IMR-90 (cell line): Measurements from ENCODE around the gene RPS19. TPM values are rescaled to one million over a fixed set of nuclear protein-coding genes. Genes with fewer than 3 reads are reported as not detected.

Source experiments
- ATAC-seq: fragments of 200-7000 bp; cut with Tn5 transposase; 2 replicates; pipeline ENCODE4 v1.9.1; 2020; ENCODE audit warnings: low read depth, mild to moderate bottlenecking, moderate library complexity
- BruUV-seq: library from RNA; stranded (reverse); fragments of 400-500 nt; replicated peaks from 2 replicates; lab custom pipeline; 2021; lab: Mats Ljungman, UMichigan
- CTCF ChIA-PET: fragments of 300-600 bp; formaldehyde crosslinking; extraction: SDS; loops from one replicate; lab custom pipeline; 2021; ENCODE audit warnings: antibody characterized with exemption; lab: Yijun Ruan, JAX
- POLR2A ChIA-PET: fragments of 300-600 bp; sonication (Branson Sonifier 250); formaldehyde crosslinking; loops from one replicate; lab custom pipeline; 2022; ENCODE audit warnings: antibody characterized with exemption; ENCODE audit not compliant: unreplicated experiment; lab: Charles Lee
- DNase-seq: peaks from one replicate; pipeline ENCODE4 v3.0.0; 2013
- H2AFZ ChIP-seq: replicated peaks from 2 replicates; pipeline ENCODE3; 2013; ENCODE audit warnings: low read length, mild to moderate bottlenecking; ENCODE audit not compliant: poor library complexity
- H2AK5ac ChIP-seq: 2 replicates; pipeline ENCODE4 v1.6.1; 2013; ENCODE audit warnings: low read depth, low read length, inconsistent platforms
- H2AK9ac ChIP-seq: replicated peaks from 2 replicates; pipeline ENCODE3; 2013; ENCODE audit warnings: mild to moderate bottlenecking, low read depth, low read length, moderate library complexity; ENCODE audit not compliant: poor library complexity
- H2BK120ac ChIP-seq: 2 replicates; pipeline ENCODE4 v1.6.1; 2013; ENCODE audit warnings: low read depth, low read length, inconsistent platforms
- H2BK15ac ChIP-seq: 3 replicates; pipeline ENCODE4 v1.6.1; 2013; ENCODE audit warnings: low read depth, low read length, inconsistent platforms
- H2BK20ac ChIP-seq: 2 replicates; pipeline ENCODE4 v1.6.1; 2013; ENCODE audit warnings: low read depth, mild to moderate bottlenecking, inconsistent platforms, low read length, moderate library complexity
- H2BK5ac ChIP-seq: 2 replicates; pipeline ENCODE4 v1.6.1; 2013; ENCODE audit warnings: mild to moderate bottlenecking, low read depth, low read length, inconsistent platforms; ENCODE audit not compliant: poor library complexity, severe bottlenecking
- H3K14ac ChIP-seq: replicated peaks from 2 replicates; pipeline ENCODE4 v1.6.1; 2013; ENCODE audit warnings: low read depth, low read length, inconsistent platforms
- H3K18ac ChIP-seq: 2 replicates; pipeline ENCODE4 v1.6.1; 2013; ENCODE audit warnings: low read depth, low read length, control low read depth
- H3K23ac ChIP-seq: 2 replicates; pipeline ENCODE4 v1.6.1; 2013; ENCODE audit warnings: low read depth, low read length, inconsistent platforms
- H3K27ac ChIP-seq: 2 replicates; pipeline ENCODE4 v1.5.1; 2013; ENCODE audit warnings: mild to moderate bottlenecking, control low read depth, low read length; ENCODE audit not compliant: insufficient read depth
- H3K27me3 ChIP-seq: 2 replicates; pipeline ENCODE4 v1.6.1; 2013; ENCODE audit warnings: low read length; ENCODE audit not compliant: control insufficient read depth, insufficient read depth
- H3K36me3 ChIP-seq: 2 replicates; pipeline ENCODE4 v1.6.1; 2013; ENCODE audit warnings: low read length, mixed read lengths; ENCODE audit not compliant: control insufficient read depth, insufficient read depth
- H3K4ac ChIP-seq: 2 replicates; pipeline ENCODE4 v1.6.1; 2013; ENCODE audit warnings: low read depth, low read length, inconsistent platforms
- H3K4me1 ChIP-seq: 2 replicates; pipeline ENCODE4 v1.6.1; 2013; ENCODE audit warnings: low read length, mixed read lengths; ENCODE audit not compliant: control insufficient read depth, insufficient read depth
- H3K4me2 ChIP-seq: 2 replicates; pipeline ENCODE4 v1.6.1; 2013; ENCODE audit warnings: low read depth, mild to moderate bottlenecking, control low read depth, low read length, moderate library complexity
- H3K4me3 ChIP-seq: 2 replicates; pipeline ENCODE4 v1.5.1; 2013; ENCODE audit warnings: low read depth, mild to moderate bottlenecking, control low read depth, low read length, moderate library complexity; ENCODE audit not compliant: insufficient read depth
- H3K56ac ChIP-seq: 2 replicates; pipeline ENCODE4 v1.6.1; 2013; ENCODE audit warnings: low read length, inconsistent platforms; ENCODE audit not compliant: insufficient read depth; ENCODE audit errors: extremely low read depth
- H3K79me1 ChIP-seq, 2 experiments: 2 replicates each; pipeline ENCODE4 v1.6.1; 2013; ENCODE audit warnings: low read length in 2 of 2, inconsistent platforms in 1 of 2, low read depth in 1 of 2
- H3K9ac ChIP-seq: 2 replicates; pipeline ENCODE4 v1.6.1; 2013; ENCODE audit warnings: low read depth, low read length, control low read depth
- H3K9me1 ChIP-seq: 2 replicates; pipeline ENCODE4 v1.6.1; 2013; ENCODE audit warnings: low read length, inconsistent platforms; ENCODE audit not compliant: insufficient read depth
- H3K9me3 ChIP-seq: 2 replicates; pipeline ENCODE4 v1.6.1; 2013; ENCODE audit warnings: low read length; ENCODE audit not compliant: control insufficient read depth, insufficient read depth
- H4K20me1 ChIP-seq: 2 replicates; pipeline ENCODE4 v1.6.1; 2013; ENCODE audit warnings: low read length, inconsistent platforms; ENCODE audit not compliant: insufficient read depth
- H4K5ac ChIP-seq: 2 replicates; pipeline ENCODE4 v1.6.1; 2013; ENCODE audit warnings: mild to moderate bottlenecking, low read depth, low read length, control low read depth
- H4K8ac ChIP-seq, 2 experiments: 2 replicates each; pipeline ENCODE4 v1.6.1; 2013; ENCODE audit warnings: low read depth in 2 of 2, low read length in 2 of 2, control low read depth in 1 of 2, inconsistent platforms in 1 of 2
- H4K91ac ChIP-seq: 2 replicates; pipeline ENCODE4 v1.6.1; 2013; ENCODE audit warnings: low read depth, low read length, inconsistent platforms; ENCODE audit not compliant: insufficient read depth
- BHLHE40 ChIP-seq: fragments of 150-350 bp; IDR thresholded peaks from 2 replicates; pipeline ENCODE4 v1.6.1; 2016; ENCODE audit warnings: mild to moderate bottlenecking, low read depth, low read length
- CEBPB ChIP-seq: IDR thresholded peaks from 2 replicates; pipeline ENCODE4 v1.6.1; 2012; ENCODE audit warnings: low read depth, low read length, improper control_type of control experiment
- CHD1 ChIP-seq: IDR thresholded peaks from 2 replicates; pipeline ENCODE4 v1.6.1; 2012; ENCODE audit warnings: low read depth, low read length, improper control_type of control experiment
- MAFK ChIP-seq: IDR thresholded peaks from 2 replicates; pipeline ENCODE4 v1.6.1; 2012; ENCODE audit warnings: low read depth, low read length, improper control_type of control experiment
- MAZ ChIP-seq: IDR thresholded peaks from 2 replicates; pipeline ENCODE4 v1.6.1; 2012; ENCODE audit warnings: low read depth, mild to moderate bottlenecking, low read length, improper control_type of control experiment, moderate library complexity, borderline replicate concordance
- MXI1 ChIP-seq: IDR thresholded peaks from 2 replicates; pipeline ENCODE4 v1.6.1; 2012; ENCODE audit warnings: low read depth, mild to moderate bottlenecking, low read length, moderate library complexity, borderline replicate concordance
- NFE2L2 ChIP-seq: fragments of 150-350 bp; IDR thresholded peaks from 2 replicates; pipeline ENCODE4 v1.6.1; 2016; ENCODE audit warnings: low read depth, mild to moderate bottlenecking, low read length
- POLR2A ChIP-seq: IDR thresholded peaks from 2 replicates; pipeline ENCODE4 v1.6.1; 2012; ENCODE audit warnings: mild to moderate bottlenecking, low read depth, low read length
- RCOR1 ChIP-seq: IDR thresholded peaks from 2 replicates; pipeline ENCODE4 v1.6.1; 2012; ENCODE audit warnings: mild to moderate bottlenecking, low read length, improper control_type of control experiment; ENCODE audit not compliant: insufficient replicate concordance
- RFX5 ChIP-seq: IDR thresholded peaks from 2 replicates; pipeline ENCODE4 v1.8.0; 2012; ENCODE audit warnings: low read depth, mild to moderate bottlenecking, low read length, moderate library complexity
- WGBS, 2 experiments: methylation state at CpG; one replicate each; pipeline versions ENCODE4 v1.1.5 to v1.1.7; 2013; ENCODE audit warnings: missing lambda C conversion rate in 2 of 2; ENCODE audit not compliant: insufficient read length in 1 of 2; ENCODE audit errors: extremely low coverage in 2 of 2; 5-methylcytosine and 5-hydroxymethylcytosine counted together
- dilution Hi-C: fragments of 300-500 bp; cut with HindIII; formaldehyde crosslinking; loops from one replicate; pipeline ENCODE4 v1.14.3; 2018; ENCODE audit warnings: low sequenced_read_pairs; ENCODE audit not compliant: unreplicated experiment
- in situ Hi-C: fragments of 300-500 bp; cut with MboI; formaldehyde crosslinking; loops from 3 replicates; pipeline ENCODE4 v1.14.3; 2019; ENCODE audit warnings: low sequenced_read_pairs, inconsistent platforms, mixed read lengths
- intact Hi-C: fragments of 100-400 bp; cut with micrococcal nuclease; formaldehyde crosslinking; loops from 2 replicates; pipeline ENCODE4 v1.10.0; 2022
- polyA plus RNA-seq, 3 experiments: library from polyadenylated mRNA; depleted of rRNA; stranded (reverse); fragments of >200 nt; gene quantifications; 2 replicates each; pipeline ENCODE4 v1.2.3, GENCODE V29; 2012; ENCODE audit warnings: low replicate concordance in 1 of 3
- total RNA-seq: library from RNA; depleted of rRNA; stranded (reverse); fragments of >200 nt; gene quantifications from 2 replicates; pipeline ENCODE4 v1.2.3, GENCODE V29; 2012
- TF ChIP-seq, protein P1 (sequence below): fragments of 150-350 bp; IDR thresholded peaks from 2 replicates; pipeline ENCODE4 v1.6.1; 2016; ENCODE audit warnings: low read depth, mild to moderate bottlenecking, low read length, moderate library complexity, borderline replicate concordance
- TF ChIP-seq, protein P2 (sequence below): conservative IDR thresholded peaks from 2 replicates; pipeline ENCODE4 v1.5.1; 2012; ENCODE audit warnings: mild to moderate bottlenecking, low read depth, low read length, improper control_type of control experiment
- TF ChIP-seq, protein P3 (sequence below): fragments of 150-350 bp; IDR thresholded peaks from 2 replicates; pipeline ENCODE4 v1.6.1; 2017; ENCODE audit warnings: mild to moderate bottlenecking, antibody characterized with exemption, low read length, low read depth

RPS19 gene
- total and polyA plus RNA-seq, 2 of the 4 experiments (the other 2 are of a cell fraction), result 230 to 3,988 TPM

DNA sequence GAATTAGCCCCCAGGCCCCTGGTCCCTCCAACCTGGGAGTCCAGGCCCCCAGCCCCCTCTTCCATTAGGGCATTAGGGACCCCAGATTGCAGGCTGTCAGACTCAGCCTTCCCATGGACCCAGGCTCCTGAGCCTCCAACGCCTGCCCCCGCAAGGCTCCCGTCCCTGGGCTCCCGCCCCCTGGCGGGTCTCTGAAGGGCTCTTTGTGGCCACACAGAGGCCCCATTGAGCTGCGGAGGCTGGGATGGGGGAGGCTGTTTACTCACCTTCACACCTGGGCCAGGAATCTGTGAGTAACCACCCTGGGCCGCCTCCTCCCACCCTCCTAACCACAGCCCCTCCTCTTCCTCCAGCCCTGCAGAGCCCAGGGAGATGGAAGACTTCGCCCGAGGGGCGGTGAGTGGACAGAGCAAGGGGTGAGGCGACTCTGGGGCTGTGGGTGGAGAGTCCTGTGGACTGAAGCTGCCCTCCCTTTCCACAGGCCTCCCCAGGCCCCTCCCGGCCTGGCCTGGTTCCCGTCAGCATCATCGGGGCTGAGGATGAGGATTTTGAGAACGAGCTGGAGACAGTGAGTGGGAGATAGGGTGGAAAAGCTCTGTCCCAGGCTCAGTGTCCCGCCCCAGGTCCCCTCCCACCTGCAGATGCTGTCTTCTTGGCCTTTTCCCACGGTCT lies 27.8 kb downstream of the RPS19 start (continued):
- TF ChIP-seq POLR2A, result no peak

DNA sequence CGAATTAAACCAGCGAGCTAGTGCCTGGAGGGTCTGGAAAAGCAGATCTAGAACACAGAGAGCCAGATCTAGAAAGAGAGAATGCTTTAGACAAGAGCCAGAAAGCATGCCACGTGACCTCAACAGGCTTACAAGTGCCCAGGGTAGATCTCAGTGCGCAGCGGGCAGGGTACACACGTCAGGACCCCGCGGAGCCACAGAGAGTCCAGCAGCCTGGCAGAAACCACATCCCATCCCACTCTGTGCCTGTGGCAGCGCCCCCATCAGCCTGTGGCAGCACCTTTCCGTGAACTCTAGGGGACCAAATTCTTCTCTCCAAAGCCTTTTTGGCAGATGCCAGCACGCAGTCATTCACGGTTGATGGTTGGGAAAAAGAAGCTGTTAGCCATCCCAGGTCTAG lies 28.9 kb downstream of the RPS19 start:
- dilution Hi-C loops, result no loop called here
- Histone ChIP-seq H4K8ac (no peak overlapping the region), H3K4me3 (no peak overlapping the region), H2AFZ (no peak overlapping the region), H3K79me1 (peaks cover 35 to 64% of the 10 kb centered on the region in 2 experiments), H3K4ac (no peak overlapping the region), H3K23ac (no peak overlapping the region), H3K56ac (no peak overlapping the region), H3K27ac (no peak overlapping the region), H3K9me1 (peaks cover 11% of the 10 kb centered on the region), H2AK9ac (no peak overlapping the region), H3K18ac (no peak overlapping the region), H3K4me1 (peaks cover 8% of the 10 kb centered on the region), H3K9me3 (no peaks in the 10 kb centered on the region), H2AK5ac (no peak overlapping the region), H4K91ac (no peak overlapping the region), H3K14ac (no peak overlapping the region), H4K20me1 (peaks cover 37% of the 10 kb centered on the region), H3K36me3 (peaks cover 35% of the 10 kb centered on the region), H2BK15ac (no peak overlapping the region), H2BK20ac (no peak overlapping the region), H3K27me3 (no peaks in the 10 kb centered on the region), H4K5ac (no peak overlapping the region), H2BK120ac (no peak overlapping the region), H3K4me2 (no peak overlapping the region), H2BK5ac (no peak overlapping the region), H3K9ac (no peak overlapping the region)
- BruUV-seq, result no TSS peak
- intact Hi-C loops, result loop anchor here (10.0 kb wide), 1 partner anchor 146 kb away; no protein-coding TSS in a partner anchor
- ChIA-PET POLR2A (no interaction called here), CTCF (no interaction called here)
- in situ Hi-C loops, result no loop called here
- no peak for DNase-seq
- 98% methylated on average over 9 of the region's 12 CpGs; no CpG with 5 or more reads in 1 of the 2 experiments for WGBS, 2 experiments
- ATAC-seq, result no peak
- TF ChIP-seq CHD1 (no peak), MXI1 (no peak), POLR2A (no peak), MAFK (no peak), RCOR1 (no peak), MAZ (no peak), NFE2L2 (no peak), CEBPB (no peak), RFX5 (no peak), BHLHE40 (no peak)
- TF ChIP-seq, protein P1, sequence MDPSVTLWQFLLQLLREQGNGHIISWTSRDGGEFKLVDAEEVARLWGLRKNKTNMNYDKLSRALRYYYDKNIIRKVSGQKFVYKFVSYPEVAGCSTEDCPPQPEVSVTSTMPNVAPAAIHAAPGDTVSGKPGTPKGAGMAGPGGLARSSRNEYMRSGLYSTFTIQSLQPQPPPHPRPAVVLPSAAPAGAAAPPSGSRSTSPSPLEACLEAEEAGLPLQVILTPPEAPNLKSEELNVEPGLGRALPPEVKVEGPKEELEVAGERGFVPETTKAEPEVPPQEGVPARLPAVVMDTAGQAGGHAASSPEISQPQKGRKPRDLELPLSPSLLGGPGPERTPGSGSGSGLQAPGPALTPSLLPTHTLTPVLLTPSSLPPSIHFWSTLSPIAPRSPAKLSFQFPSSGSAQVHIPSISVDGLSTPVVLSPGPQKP, result no peak
- TF ChIP-seq, protein P2, sequence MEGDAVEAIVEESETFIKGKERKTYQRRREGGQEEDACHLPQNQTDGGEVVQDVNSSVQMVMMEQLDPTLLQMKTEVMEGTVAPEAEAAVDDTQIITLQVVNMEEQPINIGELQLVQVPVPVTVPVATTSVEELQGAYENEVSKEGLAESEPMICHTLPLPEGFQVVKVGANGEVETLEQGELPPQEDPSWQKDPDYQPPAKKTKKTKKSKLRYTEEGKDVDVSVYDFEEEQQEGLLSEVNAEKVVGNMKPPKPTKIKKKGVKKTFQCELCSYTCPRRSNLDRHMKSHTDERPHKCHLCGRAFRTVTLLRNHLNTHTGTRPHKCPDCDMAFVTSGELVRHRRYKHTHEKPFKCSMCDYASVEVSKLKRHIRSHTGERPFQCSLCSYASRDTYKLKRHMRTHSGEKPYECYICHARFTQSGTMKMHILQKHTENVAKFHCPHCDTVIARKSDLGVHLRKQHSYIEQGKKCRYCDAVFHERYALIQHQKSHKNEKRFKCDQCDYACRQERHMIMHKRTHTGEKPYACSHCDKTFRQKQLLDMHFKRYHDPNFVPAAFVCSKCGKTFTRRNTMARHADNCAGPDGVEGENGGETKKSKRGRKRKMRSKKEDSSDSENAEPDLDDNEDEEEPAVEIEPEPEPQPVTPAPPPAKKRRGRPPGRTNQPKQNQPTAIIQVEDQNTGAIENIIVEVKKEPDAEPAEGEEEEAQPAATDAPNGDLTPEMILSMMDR, result no peak
- TF ChIP-seq, protein P3, sequence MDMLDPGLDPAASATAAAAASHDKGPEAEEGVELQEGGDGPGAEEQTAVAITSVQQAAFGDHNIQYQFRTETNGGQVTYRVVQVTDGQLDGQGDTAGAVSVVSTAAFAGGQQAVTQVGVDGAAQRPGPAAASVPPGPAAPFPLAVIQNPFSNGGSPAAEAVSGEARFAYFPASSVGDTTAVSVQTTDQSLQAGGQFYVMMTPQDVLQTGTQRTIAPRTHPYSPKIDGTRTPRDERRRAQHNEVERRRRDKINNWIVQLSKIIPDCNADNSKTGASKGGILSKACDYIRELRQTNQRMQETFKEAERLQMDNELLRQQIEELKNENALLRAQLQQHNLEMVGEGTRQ, result no peak
